MM.1S (cell line): ENCODE measurements around the gene ZNF808.
"Not testable (repeated sequence)": the region's sequence is repeated elsewhere in the genome, so short reads cannot be mapped to it uniquely, and the experiment has no call there.

Experiments
- DNase-seq: peaks from one replicate; pipeline ENCODE4 v3.0.0-alpha.2; 2015
- H2AFZ ChIP-seq: fragments of 300-600 bp; sonication (generic); 2 replicates; pipeline ENCODE4 v1.6.0; 2016; ENCODE audit warnings: antibody characterized with exemption, low read length
- H3F3A ChIP-seq: fragments of 300-600 bp; sonication (generic); 2 replicates; pipeline ENCODE4 v1.6.1; 2016; ENCODE audit warnings: mild to moderate bottlenecking, antibody characterized with exemption, low read length, moderate library complexity, mixed read lengths; ENCODE audit not compliant: insufficient read depth
- H3K27ac ChIP-seq: fragments of 300-600 bp; sonication (generic); 2 replicates; pipeline ENCODE4 v1.5.1; 2016; ENCODE audit warnings: mild to moderate bottlenecking, low read length
- H3K27me3 ChIP-seq: fragments of 300-600 bp; sonication (generic); replicated peaks from 2 replicates; pipeline ENCODE4 v1.6.0; 2016; ENCODE audit warnings: low read length; ENCODE audit not compliant: insufficient read depth
- H3K36me3 ChIP-seq: fragments of 300-600 bp; sonication (generic); replicated peaks from 2 replicates; pipeline ENCODE4 v1.6.1; 2016; ENCODE audit warnings: mild to moderate bottlenecking, low read length, mixed read lengths; ENCODE audit not compliant: insufficient read depth
- H3K4me1 ChIP-seq: fragments of 300-600 bp; sonication (generic); 2 replicates; pipeline ENCODE4 v1.6.1; 2016; ENCODE audit warnings: low read length, mixed read lengths
- H3K4me2 ChIP-seq: fragments of 300-600 bp; sonication (generic); 2 replicates; pipeline ENCODE4 v1.6.0; 2016; ENCODE audit warnings: low read depth, low read length
- H3K4me3 ChIP-seq: fragments of 300-600 bp; sonication (generic); 2 replicates; pipeline ENCODE4 v1.5.1; 2016; ENCODE audit warnings: low read length, mixed read lengths
- H3K79me2 ChIP-seq: fragments of 300-600 bp; sonication (generic); 2 replicates; pipeline ENCODE4 v1.6.1; 2016; ENCODE audit warnings: mixed run types, low read length, mixed read lengths
- H3K9ac ChIP-seq: fragments of 300-600 bp; sonication (generic); 2 replicates; pipeline ENCODE4 v1.6.1; 2016; ENCODE audit warnings: low read length, mixed read lengths
- H3K9me2 ChIP-seq: fragments of 300-600 bp; sonication (generic); replicated peaks from 2 replicates; pipeline ENCODE4 v1.6.1; 2016; ENCODE audit warnings: mild to moderate bottlenecking, low read length, mixed read lengths; ENCODE audit not compliant: insufficient read depth
- H3K9me3 ChIP-seq: fragments of 300-600 bp; sonication (generic); replicated peaks from 2 replicates; pipeline ENCODE4 v1.6.1; 2016; ENCODE audit warnings: mild to moderate bottlenecking, low read length, mixed read lengths; ENCODE audit not compliant: insufficient read depth
- H4K20me1 ChIP-seq: fragments of 300-600 bp; sonication (generic); 2 replicates; pipeline ENCODE4 v1.6.1; 2016; ENCODE audit warnings: mild to moderate bottlenecking, low read length, moderate library complexity, mixed read lengths; ENCODE audit not compliant: insufficient read depth
- EZH2 ChIP-seq: fragments of 300-600 bp; sonication (generic); optimal IDR thresholded peaks from 2 replicates; pipeline ENCODE3; 2017; ENCODE audit warnings: low read depth, mild to moderate bottlenecking, antibody characterized with exemption, low read length, mixed read lengths
- EZH2phosphoT487 ChIP-seq: fragments of 300-600 bp; sonication (generic); IDR thresholded peaks from 2 replicates; pipeline ENCODE4 v1.6.1; 2018; ENCODE audit warnings: antibody characterized with exemption, low read length
- TF ChIP-seq, protein P1 (sequence below): fragments of 300-600 bp; sonication (generic); IDR thresholded peaks from 2 replicates; pipeline ENCODE4 v1.5.1; 2016; ENCODE audit warnings: antibody characterized with exemption, low read length, mixed read lengths

Gene ZNF808

GRCh38 chr19:52527134-52527955, at the start of gene ZNF808:
ZNF808 (plus strand) TSS chr19:52527668; CDS start chr19:52543285, 15,617 bp downstream.
- no peaks in the 10 kb centered on the region for H3K4me1 ChIP-seq
- DNase-seq, result peak; percentile 79
- peak within 1 kb of the TSS; percentile 39; the same call in 1 of the 2 replicates for H3K27ac ChIP-seq

GRCh38 chr19:52484111-52484743, 43.2 kb upstream of the ZNF808 start:
- not testable (repeated sequence) for H3K4me2 ChIP-seq, H3K79me2 ChIP-seq, H3K27me3 ChIP-seq, H2AFZ ChIP-seq, H3K4me1 ChIP-seq, H3F3A ChIP-seq, H4K20me1 ChIP-seq, H3K9ac ChIP-seq, DNase-seq, H3K27ac ChIP-seq, H3K4me3 ChIP-seq, H3K36me3 ChIP-seq, H3K9me2 ChIP-seq, H3K9me3 ChIP-seq

More at GRCh38 chr19:52527134-52527955, at the start of gene ZNF808:
- TF ChIP-seq EZH2 (no peak), EZH2phosphoT487 (no peak)
- TF ChIP-seq, protein P1, sequence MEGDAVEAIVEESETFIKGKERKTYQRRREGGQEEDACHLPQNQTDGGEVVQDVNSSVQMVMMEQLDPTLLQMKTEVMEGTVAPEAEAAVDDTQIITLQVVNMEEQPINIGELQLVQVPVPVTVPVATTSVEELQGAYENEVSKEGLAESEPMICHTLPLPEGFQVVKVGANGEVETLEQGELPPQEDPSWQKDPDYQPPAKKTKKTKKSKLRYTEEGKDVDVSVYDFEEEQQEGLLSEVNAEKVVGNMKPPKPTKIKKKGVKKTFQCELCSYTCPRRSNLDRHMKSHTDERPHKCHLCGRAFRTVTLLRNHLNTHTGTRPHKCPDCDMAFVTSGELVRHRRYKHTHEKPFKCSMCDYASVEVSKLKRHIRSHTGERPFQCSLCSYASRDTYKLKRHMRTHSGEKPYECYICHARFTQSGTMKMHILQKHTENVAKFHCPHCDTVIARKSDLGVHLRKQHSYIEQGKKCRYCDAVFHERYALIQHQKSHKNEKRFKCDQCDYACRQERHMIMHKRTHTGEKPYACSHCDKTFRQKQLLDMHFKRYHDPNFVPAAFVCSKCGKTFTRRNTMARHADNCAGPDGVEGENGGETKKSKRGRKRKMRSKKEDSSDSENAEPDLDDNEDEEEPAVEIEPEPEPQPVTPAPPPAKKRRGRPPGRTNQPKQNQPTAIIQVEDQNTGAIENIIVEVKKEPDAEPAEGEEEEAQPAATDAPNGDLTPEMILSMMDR, result peak; percentile 43
- Histone ChIP-seq H3K36me3 (no peaks in the 10 kb centered on the region), H3K27me3 (no peaks in the 10 kb centered on the region), H3K79me2 (no peaks in the 10 kb centered on the region), H4K20me1 (no peaks in the 10 kb centered on the region), H3K4me2 (peak within 1 kb of the TSS; percentile 72), H3K4me3 (peak within 1 kb of the TSS; percentile 69), H3K9me3 (no peaks in the 10 kb centered on the region), H3K9ac (peak within 1 kb of the TSS; percentile 49; the same call in 1 of the 2 replicates), H3K9me2 (no peaks in the 10 kb centered on the region), H3F3A (no peaks in the 10 kb centered on the region), H2AFZ (peak within 1 kb of the TSS; percentile 98)

GRCh38 chr19:52485064-52485463, 42.4 kb upstream of the ZNF808 start:
- H3K27ac ChIP-seq, H3K4me1 ChIP-seq, H3F3A ChIP-seq, H3K9me3 ChIP-seq, H3K36me3 ChIP-seq, H3K79me2 ChIP-seq, H3K4me3 ChIP-seq, H3K27me3 ChIP-seq, H3K9ac ChIP-seq, H2AFZ ChIP-seq, H3K9me2 ChIP-seq, H3K4me2 ChIP-seq, H4K20me1 ChIP-seq, DNase-seq: not testable (repeated sequence)

DNA sequence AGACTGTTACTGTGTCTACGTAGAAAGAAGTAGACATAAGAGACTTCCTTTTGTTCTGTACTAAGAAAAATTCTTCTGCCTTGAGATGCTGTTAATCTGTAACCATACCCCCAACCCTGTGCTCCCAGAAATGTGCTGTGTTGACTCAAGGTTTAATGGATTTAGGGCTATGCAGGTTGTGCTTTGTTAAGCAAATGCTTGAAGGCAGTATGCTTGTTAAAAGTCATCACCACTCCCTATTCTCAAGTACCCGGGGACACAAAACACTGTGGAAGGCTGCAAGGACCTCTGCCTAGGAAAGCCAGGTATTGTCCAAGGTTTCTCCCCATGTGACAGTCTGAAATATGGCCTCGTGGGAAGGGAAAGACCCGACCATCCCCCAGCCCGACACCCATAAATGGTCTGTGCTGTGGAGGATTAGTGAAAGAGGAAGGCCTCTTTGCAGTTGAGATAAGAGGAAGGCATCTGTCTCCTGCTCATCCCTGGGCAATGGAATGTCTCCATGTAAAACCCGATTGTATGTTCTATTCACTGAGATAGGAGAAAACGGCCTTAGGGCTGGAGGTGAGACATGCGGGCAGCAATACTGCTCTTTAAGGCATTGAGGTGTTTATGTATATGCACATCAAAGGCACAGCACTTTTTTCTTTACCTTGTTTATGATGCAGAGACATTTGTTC, 41.8 kb upstream of the ZNF808 start:
- DNase-seq, H3K9ac ChIP-seq, H3K36me3 ChIP-seq, H3K9me2 ChIP-seq, H4K20me1 ChIP-seq, H3F3A ChIP-seq, H3K9me3 ChIP-seq, H3K27ac ChIP-seq, H3K79me2 ChIP-seq, H3K4me3 ChIP-seq, H2AFZ ChIP-seq, H3K4me2 ChIP-seq, H3K27me3 ChIP-seq, H3K4me1 ChIP-seq: not testable (repeated sequence)
